Neural progenitor cell (in vitro differentiated cells): Measurements from ENCODE around the gene LMF2. TPM values are rescaled to one million over a fixed set of nuclear protein-coding genes. Genes with fewer than 3 reads are reported as not detected.

Source experiments
- DNase-seq: peaks from one replicate; pipeline ENCODE4 v3.0.0-alpha.2; 2016; ENCODE audit warnings: low spot score
- H2AFZ ChIP-seq: fragments of 200-600 bp; sonication (generic); replicated peaks from 2 replicates; pipeline ENCODE4 v1.6.1; 2016; ENCODE audit warnings: antibody characterized with exemption
- H3F3A ChIP-seq: fragments of 200-600 bp; sonication (generic); 2 replicates; pipeline ENCODE4 v1.6.1; 2016; ENCODE audit warnings: antibody characterized with exemption, low read depth
- H3K27ac ChIP-seq: fragments of 200-600 bp; sonication (generic); 2 replicates; pipeline ENCODE4 v1.5.1; 2016; ENCODE audit warnings: mild to moderate bottlenecking
- H3K27me3 ChIP-seq: fragments of 200-600 bp; sonication (generic); 2 replicates; pipeline ENCODE4 v1.6.1; 2016; ENCODE audit warnings: mild to moderate bottlenecking, moderate library complexity
- H3K36me3 ChIP-seq: fragments of 200-600 bp; sonication (generic); 2 replicates; pipeline ENCODE4 v1.5.1; 2016
- H3K4me1 ChIP-seq: fragments of 200-600 bp; sonication (generic); 2 replicates; pipeline ENCODE4 v1.6.1; 2016; ENCODE audit warnings: mixed run types
- H3K4me2 ChIP-seq: fragments of 200-600 bp; sonication (generic); 2 replicates; pipeline ENCODE4 v1.6.1; 2016
- H3K4me3 ChIP-seq: fragments of 200-600 bp; sonication (generic); 2 replicates; pipeline ENCODE4 v1.5.1; 2016
- H3K79me2 ChIP-seq: fragments of 200-600 bp; sonication (generic); 2 replicates; pipeline ENCODE4 v1.6.1; 2016; ENCODE audit warnings: low read depth
- H3K9ac ChIP-seq: fragments of 200-600 bp; sonication (generic); 2 replicates; pipeline ENCODE4 v1.6.1; 2016
- H3K9me3 ChIP-seq: fragments of 200-600 bp; sonication (generic); 2 replicates; pipeline ENCODE4 v1.5.1; 2016; ENCODE audit warnings: low read depth
- H4K20me1 ChIP-seq: fragments of 200-600 bp; sonication (generic); 2 replicates; pipeline ENCODE4 v1.6.1; 2016; ENCODE audit warnings: low read depth
- H3K27ac Mint-ChIP-seq: 3 replicates; pipeline ENCODE4 v1.8.0; 2021; ENCODE audit warnings: mixed read lengths
- H3K27me3 Mint-ChIP-seq: 2 replicates; pipeline ENCODE4 v1.8.0; 2022; ENCODE audit warnings: low read depth, mild to moderate bottlenecking, inconsistent platforms, moderate library complexity, mixed read lengths; ENCODE audit not compliant: insufficient read depth
- H3K36me3 Mint-ChIP-seq: 3 replicates; pipeline ENCODE4 v1.8.0; 2021; ENCODE audit warnings: mixed read lengths
- H3K4me1 Mint-ChIP-seq: 3 replicates; pipeline ENCODE4 v1.8.0; 2021; ENCODE audit warnings: mixed read lengths
- H3K4me3 Mint-ChIP-seq: 3 replicates; pipeline ENCODE4 v1.8.0; 2021; ENCODE audit warnings: mild to moderate bottlenecking, moderate library complexity, mixed read lengths
- H3K9me3 Mint-ChIP-seq: 3 replicates; pipeline ENCODE4 v1.8.0; 2020; ENCODE audit warnings: mixed read lengths
- EZH2 ChIP-seq: fragments of 200-600 bp; sonication (generic); IDR thresholded peaks from 2 replicates; pipeline ENCODE4 v1.6.1; 2017; ENCODE audit warnings: antibody characterized with exemption, mild to moderate bottlenecking, moderate library complexity
- EZH2phosphoT487 ChIP-seq: fragments of 200-600 bp; sonication (generic); IDR thresholded peaks from 2 replicates; pipeline ENCODE4 v1.6.1; 2017; ENCODE audit warnings: antibody characterized with exemption
- total RNA-seq: library from RNA; depleted of rRNA; stranded (reverse); fragments of >200 nt; gene quantifications from 2 replicates; pipeline ENCODE4 v1.2.3, GENCODE V29; 2015; ENCODE audit warnings: low replicate concordance
- TF ChIP-seq, protein P1 (sequence below): fragments of 200-600 bp; sonication (generic); IDR thresholded peaks from 2 replicates; pipeline ENCODE4 v1.5.1; 2017; ENCODE audit warnings: antibody characterized with exemption, mild to moderate bottlenecking

Gene LMF2
- total RNA-seq, 1 donor from 2014 or later, result 7.1 TPM

DNA sequence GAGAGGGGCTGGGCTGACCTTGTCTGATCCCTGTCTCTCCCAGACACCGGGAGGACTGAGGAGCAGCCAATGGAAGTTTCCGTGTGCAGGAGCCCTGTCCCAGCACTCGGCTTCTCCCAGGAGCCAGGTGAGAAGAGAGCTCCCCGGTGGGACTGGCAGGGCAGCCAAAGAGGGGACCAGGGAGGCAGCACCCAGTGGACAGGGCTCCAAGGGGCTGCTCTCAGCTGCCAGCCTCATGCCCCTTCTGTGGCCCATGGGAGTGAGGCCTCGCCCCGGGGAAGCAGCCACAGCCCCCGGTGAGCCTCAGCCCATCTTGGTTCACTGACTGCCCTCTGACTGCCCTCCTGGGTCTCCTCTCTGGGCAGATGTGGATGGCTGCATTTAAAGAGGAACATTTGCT is 11.1 kb upstream of the LMF2 start:
- no peak for DNase-seq
- Histone ChIP-seq H3K9ac (no peak overlapping the region), H4K20me1 (peaks cover 3% of the 10 kb centered on the region), H3F3A (no peaks in the 10 kb centered on the region), H2AFZ (no peak overlapping the region), H3K4me2 (no peak overlapping the region), H3K27ac (no peak overlapping the region), H3K9me3 (no peaks in the 10 kb centered on the region), H3K79me2 (peaks cover 34% of the 10 kb centered on the region), H3K27me3 (no peaks in the 10 kb centered on the region), H3K4me1 (no peaks in the 10 kb centered on the region), H3K4me3 (no peak overlapping the region), H3K36me3 (no peaks in the 10 kb centered on the region)
- peaks cover 18% of the 10 kb centered on the region for H3K36me3 Mint-ChIP-seq
- no peaks in the 10 kb centered on the region for H3K9me3 Mint-ChIP-seq
- TF ChIP-seq, protein P1, sequence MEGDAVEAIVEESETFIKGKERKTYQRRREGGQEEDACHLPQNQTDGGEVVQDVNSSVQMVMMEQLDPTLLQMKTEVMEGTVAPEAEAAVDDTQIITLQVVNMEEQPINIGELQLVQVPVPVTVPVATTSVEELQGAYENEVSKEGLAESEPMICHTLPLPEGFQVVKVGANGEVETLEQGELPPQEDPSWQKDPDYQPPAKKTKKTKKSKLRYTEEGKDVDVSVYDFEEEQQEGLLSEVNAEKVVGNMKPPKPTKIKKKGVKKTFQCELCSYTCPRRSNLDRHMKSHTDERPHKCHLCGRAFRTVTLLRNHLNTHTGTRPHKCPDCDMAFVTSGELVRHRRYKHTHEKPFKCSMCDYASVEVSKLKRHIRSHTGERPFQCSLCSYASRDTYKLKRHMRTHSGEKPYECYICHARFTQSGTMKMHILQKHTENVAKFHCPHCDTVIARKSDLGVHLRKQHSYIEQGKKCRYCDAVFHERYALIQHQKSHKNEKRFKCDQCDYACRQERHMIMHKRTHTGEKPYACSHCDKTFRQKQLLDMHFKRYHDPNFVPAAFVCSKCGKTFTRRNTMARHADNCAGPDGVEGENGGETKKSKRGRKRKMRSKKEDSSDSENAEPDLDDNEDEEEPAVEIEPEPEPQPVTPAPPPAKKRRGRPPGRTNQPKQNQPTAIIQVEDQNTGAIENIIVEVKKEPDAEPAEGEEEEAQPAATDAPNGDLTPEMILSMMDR, result no peak
- TF ChIP-seq EZH2phosphoT487 (no peak), EZH2 (no peak)
- H3K4me3 Mint-ChIP-seq, result no peak overlapping the region
- peaks cover 6% of the 10 kb centered on the region for H3K27me3 Mint-ChIP-seq
- H3K27ac Mint-ChIP-seq, result no peak overlapping the region
- no peaks in the 10 kb centered on the region for H3K4me1 Mint-ChIP-seq

DNA sequence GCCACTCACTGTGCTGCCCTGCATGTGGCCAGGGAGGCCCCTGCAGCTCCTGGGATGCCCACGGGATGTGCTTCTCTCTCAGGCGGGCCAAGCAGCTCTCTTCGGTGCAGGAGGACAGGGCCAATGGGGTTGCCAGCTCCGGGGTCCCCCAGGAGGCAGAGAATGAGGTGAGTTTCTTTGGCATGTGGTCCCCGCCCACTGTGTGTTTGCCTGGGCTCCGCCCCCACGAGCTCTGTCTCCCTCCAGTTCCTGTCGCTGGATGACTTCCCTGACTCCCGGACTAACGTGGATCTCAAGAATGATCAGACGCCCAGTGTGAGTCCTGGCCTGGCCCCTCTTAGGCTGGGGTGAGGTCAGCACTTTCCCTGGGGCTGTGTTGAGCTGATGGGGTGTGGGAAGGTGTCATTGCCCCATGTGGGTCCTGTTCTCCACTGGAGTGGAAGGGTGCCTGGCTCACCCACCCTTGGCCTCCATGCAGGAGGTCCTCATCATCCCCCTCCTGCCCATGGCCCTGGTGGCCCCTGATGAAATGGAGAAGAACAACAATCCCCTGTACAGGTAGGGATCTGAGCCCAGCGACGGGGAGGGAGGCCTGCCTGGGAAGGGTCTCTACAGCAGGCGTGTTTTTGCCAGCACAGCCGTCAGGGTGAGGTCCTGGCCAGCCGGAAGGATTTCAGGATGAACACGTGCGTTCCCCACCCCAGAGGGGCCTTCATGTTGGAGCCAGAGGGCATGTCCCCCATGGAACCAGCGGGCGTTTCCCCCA is 10.2 kb upstream of the LMF2 start:
- peaks cover 15% of the 10 kb centered on the region for H3K36me3 Mint-ChIP-seq
- Histone ChIP-seq H3K9ac (no peak overlapping the region), H3K4me1 (no peaks in the 10 kb centered on the region), H4K20me1 (peaks cover 12% of the 10 kb centered on the region), H3K27ac (no peak overlapping the region), H3K79me2 (peaks cover 43% of the 10 kb centered on the region), H2AFZ (no peak overlapping the region), H3K4me3 (no peak overlapping the region), H3K36me3 (no peaks in the 10 kb centered on the region), H3K27me3 (no peaks in the 10 kb centered on the region), H3K4me2 (no peak overlapping the region), H3K9me3 (no peaks in the 10 kb centered on the region), H3F3A (no peaks in the 10 kb centered on the region)
- DNase-seq, result no peak
- H3K27ac Mint-ChIP-seq, result no peak overlapping the region
- no peaks in the 10 kb centered on the region for H3K9me3 Mint-ChIP-seq
- H3K4me1 Mint-ChIP-seq, result no peaks in the 10 kb centered on the region
- TF ChIP-seq EZH2phosphoT487 (no peak), EZH2 (no peak)
- TF ChIP-seq, protein P1, result no peak
- H3K4me3 Mint-ChIP-seq, result no peak overlapping the region
- H3K27me3 Mint-ChIP-seq, result peaks cover 4% of the 10 kb centered on the region

DNA sequence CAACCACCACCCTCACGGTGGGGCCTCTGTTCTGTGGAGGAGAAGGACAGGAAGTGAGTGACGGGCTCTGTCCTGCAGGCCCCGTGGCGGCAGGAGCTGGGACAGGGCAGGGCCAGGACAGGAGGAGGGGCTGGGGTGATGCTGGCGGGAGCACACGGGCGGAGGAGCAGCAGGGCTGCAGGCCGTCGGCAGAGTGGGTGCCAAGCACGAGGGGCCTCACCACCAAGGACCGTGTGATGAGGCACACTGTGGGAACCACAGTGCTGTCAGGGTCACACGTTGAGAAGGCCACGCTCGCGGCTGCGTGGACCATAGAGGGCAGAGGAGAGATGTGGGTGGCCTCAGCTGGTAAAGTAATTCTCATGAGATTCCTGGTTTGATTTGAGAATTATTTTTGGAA is 9.4 kb upstream of the LMF2 start:
- Histone ChIP-seq H3K36me3 (no peaks in the 10 kb centered on the region), H2AFZ (no peak overlapping the region)

More for the DNA sequence above, 9.4 kb upstream of the LMF2 start:
- peaks cover 19% of the 10 kb centered on the region for H3K36me3 Mint-ChIP-seq
- no peak overlapping the region for H3K4me3 Mint-ChIP-seq
- no peak for DNase-seq
- no peaks in the 10 kb centered on the region for H3K9me3 Mint-ChIP-seq
- Histone ChIP-seq H3K27ac (no peak overlapping the region), H3K79me2 (peaks cover 51% of the 10 kb centered on the region), H3K27me3 (no peaks in the 10 kb centered on the region), H3K4me1 (no peaks in the 10 kb centered on the region), H3F3A (no peaks in the 10 kb centered on the region), H3K4me3 (no peak overlapping the region), H3K4me2 (no peak overlapping the region), H4K20me1 (peaks cover 13% of the 10 kb centered on the region), H3K9me3 (no peaks in the 10 kb centered on the region), H3K9ac (no peak overlapping the region)
- H3K4me1 Mint-ChIP-seq, result no peaks in the 10 kb centered on the region
- H3K27me3 Mint-ChIP-seq, result peaks cover 7% of the 10 kb centered on the region
- no peak overlapping the region for H3K27ac Mint-ChIP-seq
- TF ChIP-seq, protein P1, result no peak
- TF ChIP-seq EZH2phosphoT487 (no peak), EZH2 (no peak)
